Cardiac muscle cell (in vitro differentiated cells and primary cell): Measurements from ENCODE around the gene LCTL. TPM values are rescaled to one million over a fixed set of nuclear protein-coding genes. Genes with fewer than 3 reads are reported as not detected.

Experiments used
- DNase-seq, 2 donors: peaks; one replicate each; pipeline versions ENCODE4 v3.0.0 to v3.0.0-alpha.2; 2010 to 2017; ENCODE audit warnings: low read depth in 1 of 2, low spot score in 1 of 2
- H3K27ac ChIP-seq: fragments of 200-600 bp; sonication (generic); 2 replicates; pipeline ENCODE4 v1.5.1; 2016
- H3K27me3 ChIP-seq: fragments of 200-600 bp; sonication (generic); 2 replicates; pipeline ENCODE4 v1.6.0; 2016; ENCODE audit warnings: control low read depth
- H3K36me3 ChIP-seq: fragments of 200-600 bp; sonication (generic); 2 replicates; pipeline ENCODE4 v1.5.1; 2016; ENCODE audit warnings: control low read depth
- H3K4me1 ChIP-seq: fragments of 200-600 bp; sonication (generic); 2 replicates; pipeline ENCODE4 v1.8.1; 2017; ENCODE audit warnings: low read depth, mild to moderate bottlenecking, mixed run types
- H3K4me3 ChIP-seq: fragments of 200-600 bp; sonication (generic); 2 replicates; pipeline ENCODE4 v1.5.1; 2016; ENCODE audit warnings: mild to moderate bottlenecking
- H3K9me3 ChIP-seq: fragments of 200-600 bp; sonication (generic); 2 replicates; pipeline ENCODE4 v1.5.1; 2017; ENCODE audit warnings: low read depth, mild to moderate bottlenecking, control low read depth
- CTCF ChIP-seq: IDR thresholded peaks from 2 replicates; pipeline ENCODE4 v1.5.1; 2012; ENCODE audit warnings: low read depth, mild to moderate bottlenecking, low read length
- polyA plus RNA-seq: library from polyadenylated mRNA; unstranded; fragments of >200 nt; fragmentation: Nextera tagmentation; extraction: Ambion mirVana; gene quantifications from 2 replicates; pipeline ENCODE4 v1.2.1, GENCODE V29; 2016
- total RNA-seq: library from RNA; depleted of rRNA; stranded (reverse); fragments of >200 nt; gene quantifications from 2 replicates; pipeline ENCODE4 v1.2.3, GENCODE V29; 2016

Gene LCTL
- total and polyA plus RNA-seq, 2 experiments from 2014 or later = 0.20 to 0.27 TPM

- H3K4me1 ChIP-seq = peaks cover 9% of the 10 kb centered on the region
- no peaks in the 10 kb centered on the region for H3K36me3 ChIP-seq
- TF ChIP-seq CTCF = no peak
- no peak for DNase-seq
- no peak overlapping the region for H3K27ac ChIP-seq
- H3K9me3 ChIP-seq = no peaks in the 10 kb centered on the region
- no peak overlapping the region for H3K4me3 ChIP-seq
- H3K27me3 ChIP-seq = no peaks in the 10 kb centered on the region
Observed at GRCh38 chr15:66600240-66600627, 34.4 kb upstream of the LCTL start.

GRCh38 chr15:66599536-66600239 is 33.9 kb upstream of the LCTL start:
- no peak for TF ChIP-seq CTCF
- Histone ChIP-seq H3K4me3 (no peak overlapping the region), H3K36me3 (no peaks in the 10 kb centered on the region), H3K9me3 (no peaks in the 10 kb centered on the region), H3K4me1 (peaks cover 9% of the 10 kb centered on the region), H3K27ac (no peak overlapping the region), H3K27me3 (no peaks in the 10 kb centered on the region)
- DNase-seq = no peak

- Histone ChIP-seq H3K27ac (no peak overlapping the region), H3K4me3 (no peak overlapping the region), H3K27me3 (no peaks in the 10 kb centered on the region), H3K9me3 (no peaks in the 10 kb centered on the region), H3K4me1 (peaks cover 18% of the 10 kb centered on the region), H3K36me3 (no peaks in the 10 kb centered on the region)
- DNase-seq = no peak
- no peak for TF ChIP-seq CTCF
Observed at GRCh38 chr15:66598095-66598815, 32.5 kb upstream of the LCTL start.

GRCh38 chr15:66595931-66596545 is 30.2 kb upstream of the LCTL start:
- DNase-seq = no peak
- no peaks in the 10 kb centered on the region for H3K9me3 ChIP-seq
- no peaks in the 10 kb centered on the region for H3K36me3 ChIP-seq

GRCh38 chr15:66595332-66595731 is 29.5 kb upstream of the LCTL start:
- Histone ChIP-seq H3K4me1 (peaks cover 42% of the 10 kb centered on the region), H3K27ac (no peak overlapping the region), H3K4me3 (no peak overlapping the region), H3K9me3 (no peaks in the 10 kb centered on the region), H3K36me3 (no peaks in the 10 kb centered on the region), H3K27me3 (no peaks in the 10 kb centered on the region)
- DNase-seq = no peak
- TF ChIP-seq CTCF = no peak

More at GRCh38 chr15:66595931-66596545, 30.2 kb upstream of the LCTL start:
- Histone ChIP-seq H3K4me3 (no peak overlapping the region), H3K4me1 (peaks cover 36% of the 10 kb centered on the region), H3K27me3 (no peaks in the 10 kb centered on the region), H3K27ac (no peak overlapping the region)
- no peak for TF ChIP-seq CTCF
